Activated CD8-positive, alpha-beta memory T cell treated with anti-CD3 and anti-CD28 coated beads for 24 hours (primary cell): ENCODE data around the gene PPP2R5E.
A peak's percentile ranks its signal among the peaks of the same experiment; 100 is the strongest.
"Not testable (repeated sequence)": the region's sequence is repeated elsewhere in the genome, so short reads cannot be mapped to it uniquely, and the experiment has no call there.

ENCODE experiments used
- DNase-seq: peaks from one replicate; pipeline ENCODE4 v3.0.0-alpha.2; 2020

PPP2R5E gene

DNA sequence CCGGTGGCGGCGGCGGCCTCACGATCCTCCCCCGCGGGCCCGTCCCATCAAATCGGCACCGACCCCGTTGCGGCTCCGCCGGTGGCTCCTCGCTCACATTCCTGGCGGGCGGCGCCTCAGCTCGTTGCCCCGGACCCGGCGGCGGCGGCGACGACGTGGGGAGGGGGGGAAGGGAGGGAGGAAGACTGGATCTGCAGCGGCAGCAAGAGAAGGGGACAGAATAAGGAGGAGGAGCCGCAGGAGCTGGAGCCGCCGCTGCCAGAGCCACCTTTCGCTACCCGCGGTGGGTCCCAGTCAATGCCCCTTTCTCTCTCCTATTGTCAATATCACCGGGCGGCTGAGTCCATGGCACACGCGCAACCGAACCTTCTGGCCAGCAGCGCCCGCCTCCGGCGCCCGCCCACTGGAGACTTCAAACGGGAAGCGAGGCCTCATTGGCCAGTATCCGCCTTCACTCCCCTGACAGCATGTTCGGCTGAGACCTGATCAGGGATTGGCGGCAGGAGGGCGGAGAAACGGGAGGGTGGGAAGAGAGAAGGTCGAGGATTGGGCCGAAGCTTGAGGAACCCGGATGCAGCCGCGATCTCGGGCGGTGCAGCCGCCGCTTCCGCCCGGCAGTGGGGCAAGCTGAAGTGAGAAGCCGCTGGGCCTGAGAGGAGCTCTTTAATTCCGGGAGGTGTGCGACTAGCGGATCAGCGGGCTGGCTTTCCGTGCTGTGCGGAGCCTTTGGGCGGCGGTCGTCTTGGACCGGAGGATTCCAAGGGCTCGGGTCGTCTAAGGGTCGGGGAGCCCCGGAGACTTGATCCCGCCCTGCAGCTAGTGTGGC, at the start of gene PPP2R5E:
TSS of gene PPP2R5E (minus strand) at position 378 of the 826 bp plus-strand sequence. CDS start 3,692 bp downstream, outside the sequence.
- peak; percentile 97 for DNase-seq

GRCh38 chr14:63583046-63583445, 39.9 kb upstream of the PPP2R5E start:
- not testable (repeated sequence) for DNase-seq

GRCh38 chr14:63581491-63581890, 38.3 kb upstream of the PPP2R5E start:
- DNase-seq, result no peak

GRCh38 chr14:63578300-63578699, 35.1 kb upstream of the PPP2R5E start:
- no peak for DNase-seq

- DNase-seq, result no peak
Measured at GRCh38 chr14:63573581-63573980, 30.4 kb upstream of the PPP2R5E start.

GRCh38 chr14:63565448-63565847, 22.3 kb upstream of the PPP2R5E start:
- no peak for DNase-seq

GRCh38 chr14:63564318-63564717, 21.1 kb upstream of the PPP2R5E start:
- no peak for DNase-seq

DNA sequence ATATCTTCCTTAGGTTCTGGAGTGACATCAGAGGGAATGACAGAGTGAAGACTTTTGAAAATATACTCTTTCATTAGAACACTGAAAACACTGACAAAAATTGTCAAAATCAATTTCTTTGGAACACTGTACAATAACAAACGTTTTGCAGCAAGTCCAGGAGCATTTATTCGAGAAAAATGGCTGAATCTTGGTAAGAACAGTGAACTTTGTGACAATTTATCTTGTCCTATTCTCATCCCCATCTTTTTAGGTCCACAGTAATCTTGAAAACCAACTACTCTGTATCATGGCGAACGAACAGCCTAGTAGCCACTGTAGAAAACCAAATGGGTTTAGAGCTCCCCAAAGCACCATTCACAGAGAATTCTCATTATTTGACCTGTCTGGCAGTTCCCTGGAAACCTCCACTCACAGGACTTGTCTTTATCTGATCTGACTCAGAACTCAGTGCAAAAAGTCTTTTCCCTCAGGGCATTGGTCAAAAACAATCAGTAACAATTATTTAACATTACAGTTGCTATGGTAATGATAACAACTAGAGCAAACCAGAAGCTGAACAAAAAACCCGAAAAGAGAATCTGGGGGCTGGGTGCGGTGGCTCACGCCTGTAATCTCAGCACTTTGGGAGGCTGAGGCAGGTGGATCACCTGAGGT, 20.3 kb upstream of the PPP2R5E start:
- no peak for DNase-seq

DNA sequence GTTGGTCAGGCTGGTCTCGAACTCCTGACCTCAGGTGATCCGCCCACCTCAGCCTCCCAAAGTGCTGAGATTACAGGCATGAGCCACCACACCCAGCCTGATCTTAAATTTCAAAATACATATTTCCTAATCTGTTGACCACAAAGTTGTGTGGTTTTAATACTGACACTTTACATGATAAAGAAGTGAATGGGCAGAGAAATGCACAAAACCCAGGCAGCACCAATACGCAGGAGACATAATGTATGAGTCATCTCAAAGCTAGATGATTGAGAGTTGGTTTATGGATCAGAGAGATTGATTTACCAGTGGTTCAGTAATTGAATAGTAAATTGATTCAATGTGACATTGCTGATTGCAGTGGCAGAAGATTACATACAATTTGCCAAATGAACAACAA, 19.2 kb upstream of the PPP2R5E start:
- no peak for DNase-seq

DNA sequence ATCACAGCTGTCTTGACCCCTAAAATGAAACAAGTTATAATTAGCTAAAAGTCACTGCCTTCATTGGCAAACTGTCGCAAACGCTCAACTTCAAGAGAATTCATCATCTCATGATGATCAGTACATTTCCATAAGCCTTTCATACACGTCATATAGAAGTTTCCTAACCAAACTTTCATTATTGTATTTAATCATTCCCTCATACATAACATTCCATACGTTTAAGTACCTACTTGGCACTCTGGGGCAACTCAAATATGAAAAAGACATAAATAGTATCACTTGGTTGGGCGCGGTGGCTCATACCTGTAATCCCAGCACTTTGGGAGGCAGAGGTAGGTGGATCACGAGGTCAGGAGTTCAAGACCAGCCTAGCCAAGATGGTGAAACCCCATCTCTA, 12.4 kb upstream of the PPP2R5E start:
- no peak for DNase-seq

- no peak for DNase-seq
Measured at GRCh38 chr14:63551332-63551731, 8.2 kb upstream of the PPP2R5E start.

- DNase-seq, result no peak
Measured at GRCh38 chr14:63547798-63548335, 4.7 kb upstream of the PPP2R5E start.

DNA sequence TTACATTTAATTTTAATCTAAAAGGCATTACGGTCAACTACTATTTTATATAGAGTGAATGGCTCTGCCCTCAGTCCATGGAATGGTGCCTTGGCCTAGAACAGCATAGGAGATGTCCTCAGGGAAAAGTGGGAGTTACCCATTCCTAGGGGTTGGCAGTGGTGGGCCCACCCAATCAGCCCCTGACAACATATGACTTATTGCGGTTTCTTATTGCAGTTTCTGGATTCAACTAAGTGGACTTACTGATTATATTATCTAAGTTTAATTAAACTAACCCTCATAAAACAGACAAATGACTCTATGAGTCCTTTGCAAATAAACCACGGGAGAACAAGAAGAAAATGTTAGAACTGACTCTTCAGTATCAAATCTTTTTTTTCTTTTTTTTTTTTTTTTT, 2.3 kb upstream of the PPP2R5E start:
- DNase-seq, result no peak

- no peak for DNase-seq
Measured at GRCh38 chr14:63544591-63545299, 1.6 kb upstream of the PPP2R5E start.

DNA sequence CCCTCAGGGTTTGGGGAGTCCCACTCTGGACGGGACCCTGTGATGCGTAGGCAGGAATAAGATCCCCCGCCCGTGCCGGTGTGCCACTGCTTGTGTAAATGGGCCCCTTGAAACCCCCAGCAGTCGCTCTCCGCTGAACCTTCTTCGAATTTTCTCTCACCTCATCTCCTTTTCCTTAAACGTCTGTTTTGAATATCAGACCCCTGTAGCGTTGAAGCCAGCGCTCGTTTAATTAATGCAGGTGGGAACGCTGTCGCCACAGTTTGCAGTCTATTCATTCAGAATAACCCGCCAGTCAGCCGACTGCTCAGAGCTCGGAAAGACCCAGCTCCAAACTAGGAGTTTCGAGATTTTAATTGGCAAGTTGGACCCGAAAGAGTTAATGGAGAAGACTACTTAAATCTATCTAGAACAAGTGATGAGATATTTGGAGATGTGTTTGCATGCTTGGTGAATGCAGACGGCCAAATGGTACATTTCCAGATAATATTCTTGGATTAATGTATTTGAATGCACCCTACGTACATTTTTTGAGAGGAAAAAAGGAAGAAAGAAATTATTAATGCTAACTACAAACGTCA, 739 bp upstream of the PPP2R5E start:
- no peak for DNase-seq

DNA sequence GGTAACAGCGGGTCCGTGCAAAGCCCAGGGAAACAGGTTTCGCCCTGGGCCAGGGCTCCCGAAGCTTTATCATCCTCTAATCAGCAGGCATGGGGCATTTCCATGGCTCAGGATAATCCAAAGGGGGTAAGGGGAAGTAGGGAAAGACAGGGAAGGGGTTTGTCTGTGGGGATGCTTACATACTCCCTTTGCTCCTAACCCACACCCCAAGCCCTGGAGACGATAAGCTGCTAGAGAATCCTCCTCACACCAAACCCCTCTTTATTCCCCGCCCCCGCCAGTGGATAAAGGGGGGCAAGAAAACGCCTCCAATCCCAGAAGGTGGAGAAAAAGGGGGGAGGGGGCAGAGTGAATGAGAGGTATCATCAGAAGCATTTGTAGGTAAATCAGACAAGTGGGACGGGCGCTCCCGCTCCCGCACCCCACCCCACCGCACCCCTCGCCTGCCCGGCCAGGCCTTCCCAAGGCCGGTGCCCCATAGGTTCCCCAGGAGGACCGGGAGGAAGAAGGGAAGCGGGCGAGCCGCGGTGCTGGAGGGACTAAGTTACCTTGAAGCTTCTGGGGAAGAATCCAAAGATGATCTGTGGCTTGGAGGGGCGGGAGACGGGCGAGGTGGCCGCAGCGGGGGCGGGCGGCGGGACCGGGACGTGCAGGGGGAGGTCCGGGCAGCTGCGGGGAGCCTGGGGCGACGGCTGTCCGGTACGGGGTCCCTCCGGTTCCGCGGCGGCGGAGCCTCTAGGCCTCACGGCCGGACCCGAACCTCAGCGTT, 762 bp downstream of the PPP2R5E start:
- peak; percentile 60 for DNase-seq

- DNase-seq, result no peak
Measured at GRCh38 chr14:63535918-63536317, 7.3 kb downstream of the PPP2R5E start.

DNA sequence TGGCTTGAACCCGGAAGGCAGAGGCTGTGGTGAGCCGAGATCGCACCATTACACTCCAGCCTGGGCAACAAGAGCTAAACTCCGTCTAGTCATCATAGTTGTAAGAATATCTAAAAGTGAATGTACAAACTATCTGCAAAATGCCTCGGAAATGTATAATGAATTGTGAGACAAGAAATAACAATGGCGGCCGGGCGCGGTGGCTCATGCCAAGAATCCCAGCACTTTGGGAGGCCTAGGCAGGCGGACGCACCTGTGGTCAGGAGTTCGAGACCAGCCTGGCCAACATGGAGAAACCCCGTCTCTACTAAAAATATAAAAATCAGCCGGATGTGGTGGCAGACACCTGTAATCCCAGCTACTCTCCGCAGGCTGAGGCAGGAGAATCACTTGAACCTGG, 9.7 kb downstream of the PPP2R5E start:
- no peak for DNase-seq

GRCh38 chr14:63524537-63525155, 18.5 kb downstream of the PPP2R5E start:
- no peak for DNase-seq

DNA sequence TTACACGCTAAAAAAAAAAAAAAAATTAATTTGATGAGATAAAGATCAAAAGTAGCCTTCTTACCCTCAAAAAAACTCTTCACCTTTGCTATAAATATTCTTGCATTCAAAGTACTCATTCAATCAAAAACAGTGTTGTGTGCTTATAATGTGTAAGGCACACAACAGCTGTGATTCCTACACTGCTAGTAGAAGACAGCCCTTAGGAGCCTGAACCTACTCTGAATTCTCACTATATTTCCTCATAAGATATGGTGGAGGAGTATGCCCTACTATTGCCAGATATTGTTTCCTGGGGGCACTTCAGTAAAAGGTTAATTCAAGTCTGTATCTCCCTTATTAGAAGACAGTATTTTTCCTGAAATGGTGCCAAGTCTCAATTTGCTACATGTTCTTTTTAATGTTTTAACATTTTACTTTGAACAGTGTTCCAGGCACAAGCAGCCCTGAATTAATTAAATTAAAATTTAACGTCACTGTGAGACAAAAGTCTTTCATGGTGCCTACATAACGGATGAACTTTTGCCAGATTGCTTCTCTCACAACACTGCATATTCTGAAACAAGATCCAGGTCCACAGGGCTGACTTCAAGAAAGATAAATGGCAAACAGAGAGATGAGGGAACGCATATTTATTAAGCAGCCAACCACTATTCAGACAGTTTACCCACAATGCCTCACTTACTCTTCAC, 19.3 kb downstream of the PPP2R5E start:
- DNase-seq, result no peak

DNA sequence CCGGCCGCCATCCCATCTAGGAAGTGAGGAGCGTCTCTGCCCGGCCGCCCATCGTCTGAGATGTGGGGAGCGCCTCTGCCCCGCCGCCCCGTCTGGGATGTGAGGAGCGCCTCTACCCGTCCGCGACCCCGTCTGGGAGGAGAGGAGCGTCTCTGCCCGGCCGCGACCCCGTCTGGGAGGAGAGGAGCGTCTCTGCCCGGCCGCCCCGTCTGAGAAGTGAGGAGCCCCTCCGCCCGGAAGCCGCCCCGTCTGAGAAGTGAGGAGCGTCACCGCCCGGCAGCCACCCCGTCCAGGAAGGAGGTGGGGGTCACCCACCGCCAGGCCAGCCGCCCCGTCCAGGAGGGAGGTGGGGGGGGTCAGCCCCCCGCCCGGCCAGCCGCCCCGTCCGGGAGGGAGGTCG, 20.7 kb downstream of the PPP2R5E start:
- DNase-seq, result not testable (repeated sequence)
